Parathyroid adenoma (tissue), 2 donors: ENCODE measurements around the gene HBB.
"Not testable (repeated sequence)": the region's sequence is repeated elsewhere in the genome, so short reads cannot be mapped to it uniquely, and the experiment has no call there.

ENCODE experiments used
- H2AFZ ChIP-seq: fragments of 300-600 bp; sonication (generic); one replicate; pipeline ENCODE4 v1.7.0; 2017; ENCODE audit warnings: antibody characterized with exemption, mild to moderate bottlenecking
- H3K27ac ChIP-seq: fragments of 300-600 bp; sonication (generic); one replicate; pipeline ENCODE4 v1.7.0; 2017
- H3K27me3 ChIP-seq: fragments of 300-600 bp; sonication (generic); one replicate; pipeline ENCODE4 v1.7.0; 2017; ENCODE audit warnings: low read length; ENCODE audit not compliant: control insufficient read depth, insufficient read depth
- H3K36me3 ChIP-seq: fragments of 300-600 bp; sonication (generic); one replicate; pipeline ENCODE4 v1.7.0; 2017; ENCODE audit warnings: low read length; ENCODE audit not compliant: control insufficient read depth, insufficient read depth
- H3K4me1 ChIP-seq: fragments of 300-600 bp; sonication (generic); one replicate; pipeline ENCODE4 v1.7.0; 2017; ENCODE audit warnings: control low read depth
- H3K4me2 ChIP-seq: fragments of 300-600 bp; sonication (generic); one replicate; pipeline ENCODE4 v1.7.0; 2017; ENCODE audit warnings: low read length
- H3K4me3 ChIP-seq: fragments of 300-600 bp; sonication (generic); one replicate; pipeline ENCODE4 v1.7.0; 2017; ENCODE audit warnings: low read depth, low read length
- H3K79me2 ChIP-seq: fragments of 300-600 bp; sonication (generic); one replicate; pipeline ENCODE4 v1.7.0; 2017; ENCODE audit warnings: control low read depth
- H3K9ac ChIP-seq: fragments of 300-600 bp; sonication (generic); one replicate; pipeline ENCODE4 v1.7.0; 2017; ENCODE audit warnings: mild to moderate bottlenecking
- H3K9me3 ChIP-seq: fragments of 300-600 bp; sonication (generic); one replicate; pipeline ENCODE4 v1.7.0; 2017; ENCODE audit warnings: low read length; ENCODE audit not compliant: control insufficient read depth
- TF ChIP-seq, protein P1 (sequence below): fragments of 300-600 bp; sonication (generic); IDR thresholded peaks from one replicate; pipeline ENCODE4 v1.7.0; 2017; ENCODE audit warnings: antibody characterized with exemption, mild to moderate bottlenecking
- donor health status: primary hyperparathyroidism.

HBB gene

GRCh38 chr11:5257296-5257695 is 30.4 kb upstream of the HBB start:
- Histone ChIP-seq H3K36me3 (no peaks in the 10 kb centered on the region), H3K9me3 (no peaks in the 10 kb centered on the region), H3K4me2 (no peak overlapping the region), H3K79me2 (no peaks in the 10 kb centered on the region), H2AFZ (no peak overlapping the region), H3K9ac (no peak overlapping the region), H3K4me1 (no peaks in the 10 kb centered on the region), H3K27me3 (no peaks in the 10 kb centered on the region), H3K4me3 (no peak overlapping the region), H3K27ac (no peak overlapping the region)
- TF ChIP-seq, protein P1, sequence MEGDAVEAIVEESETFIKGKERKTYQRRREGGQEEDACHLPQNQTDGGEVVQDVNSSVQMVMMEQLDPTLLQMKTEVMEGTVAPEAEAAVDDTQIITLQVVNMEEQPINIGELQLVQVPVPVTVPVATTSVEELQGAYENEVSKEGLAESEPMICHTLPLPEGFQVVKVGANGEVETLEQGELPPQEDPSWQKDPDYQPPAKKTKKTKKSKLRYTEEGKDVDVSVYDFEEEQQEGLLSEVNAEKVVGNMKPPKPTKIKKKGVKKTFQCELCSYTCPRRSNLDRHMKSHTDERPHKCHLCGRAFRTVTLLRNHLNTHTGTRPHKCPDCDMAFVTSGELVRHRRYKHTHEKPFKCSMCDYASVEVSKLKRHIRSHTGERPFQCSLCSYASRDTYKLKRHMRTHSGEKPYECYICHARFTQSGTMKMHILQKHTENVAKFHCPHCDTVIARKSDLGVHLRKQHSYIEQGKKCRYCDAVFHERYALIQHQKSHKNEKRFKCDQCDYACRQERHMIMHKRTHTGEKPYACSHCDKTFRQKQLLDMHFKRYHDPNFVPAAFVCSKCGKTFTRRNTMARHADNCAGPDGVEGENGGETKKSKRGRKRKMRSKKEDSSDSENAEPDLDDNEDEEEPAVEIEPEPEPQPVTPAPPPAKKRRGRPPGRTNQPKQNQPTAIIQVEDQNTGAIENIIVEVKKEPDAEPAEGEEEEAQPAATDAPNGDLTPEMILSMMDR, result no peak

- H2AFZ ChIP-seq, H3K9ac ChIP-seq, H3K36me3 ChIP-seq, H3K27ac ChIP-seq, H3K4me2 ChIP-seq, H3K27me3 ChIP-seq, H3K4me1 ChIP-seq, H3K79me2 ChIP-seq, H3K9me3 ChIP-seq, H3K4me3 ChIP-seq: not testable (repeated sequence)
Observed at GRCh38 chr11:5254646-5255413, 28.0 kb upstream of the HBB start, which contains the start of gene HBG2. Gene HBG2 (minus strand): TSS chr11:5254781. CDS start chr11:5254728, 53 bp downstream.

GRCh38 chr11:5254023-5254422 is 27.2 kb upstream of the HBB start:
- H3K4me3 ChIP-seq, H3K27ac ChIP-seq, H3K79me2 ChIP-seq, H3K4me1 ChIP-seq, H3K36me3 ChIP-seq, H3K9me3 ChIP-seq, H2AFZ ChIP-seq, H3K9ac ChIP-seq, H3K27me3 ChIP-seq, H3K4me2 ChIP-seq: not testable (repeated sequence)

- not testable (repeated sequence) for H3K4me2 ChIP-seq, H3K27me3 ChIP-seq, H2AFZ ChIP-seq, H3K79me2 ChIP-seq, H3K27ac ChIP-seq, H3K4me3 ChIP-seq, H3K36me3 ChIP-seq, H3K9me3 ChIP-seq, H3K9ac ChIP-seq, H3K4me1 ChIP-seq
Observed at GRCh38 chr11:5253440-5253839, 26.6 kb upstream of the HBB start.

- H3K9me3 ChIP-seq, result no peaks in the 10 kb centered on the region
- no peak overlapping the region for H3K9ac ChIP-seq
- no peak overlapping the region for H2AFZ ChIP-seq
- H3K4me1 ChIP-seq, result no peaks in the 10 kb centered on the region
- H3K79me2 ChIP-seq, result no peaks in the 10 kb centered on the region
- no peak overlapping the region for H3K4me2 ChIP-seq
- H3K36me3 ChIP-seq, result no peaks in the 10 kb centered on the region
- TF ChIP-seq, protein P1, result no peak
- H3K4me3 ChIP-seq, result no peak overlapping the region
- H3K27ac ChIP-seq, result no peak overlapping the region
- no peaks in the 10 kb centered on the region for H3K27me3 ChIP-seq
Observed at GRCh38 chr11:5252919-5253265, 26.0 kb upstream of the HBB start.

DNA sequence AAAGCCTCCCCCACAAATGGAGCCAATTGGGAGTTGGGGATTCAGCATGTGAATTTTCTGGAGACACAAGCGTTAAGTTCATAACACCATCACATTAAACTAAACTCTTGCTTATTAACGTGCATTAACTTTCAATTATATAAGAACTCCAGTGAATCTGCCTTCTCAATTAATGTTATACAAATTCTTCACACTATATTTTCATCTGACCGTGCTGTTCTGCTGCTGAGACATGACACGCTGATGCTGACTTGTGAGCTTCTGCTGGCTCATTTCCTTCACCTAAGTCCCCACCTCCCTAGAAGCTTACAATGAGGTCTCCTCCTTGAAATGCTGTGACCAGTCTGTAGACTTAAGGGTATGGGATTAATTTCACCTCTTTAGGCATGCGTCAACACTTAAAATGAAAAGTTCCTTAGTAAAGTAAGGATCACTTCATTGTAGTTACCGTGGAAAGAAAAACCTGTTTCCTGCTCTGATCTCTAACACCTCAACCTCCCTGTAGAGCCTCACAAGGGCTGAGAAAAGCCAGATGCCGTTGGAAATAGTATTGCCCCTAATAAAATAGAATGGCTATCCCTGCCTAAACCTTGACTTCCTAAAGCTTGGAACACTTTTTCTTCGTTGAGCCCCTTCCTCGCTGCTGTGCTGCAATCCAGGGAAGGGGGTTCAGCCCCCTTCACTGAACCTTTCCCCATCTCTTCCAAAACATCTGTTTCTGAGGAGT is 25.5 kb upstream of the HBB start:
- H3K4me2 ChIP-seq, result no peak overlapping the region
- H3K27ac ChIP-seq, result no peak overlapping the region
- no peaks in the 10 kb centered on the region for H3K4me1 ChIP-seq
- H2AFZ ChIP-seq, result no peak overlapping the region
- H3K4me3 ChIP-seq, result no peak overlapping the region
- TF ChIP-seq, protein P1, result no peak
- H3K36me3 ChIP-seq, result no peaks in the 10 kb centered on the region
- H3K27me3 ChIP-seq, result no peaks in the 10 kb centered on the region
- H3K9me3 ChIP-seq, result no peaks in the 10 kb centered on the region
- H3K79me2 ChIP-seq, result no peaks in the 10 kb centered on the region
- no peak overlapping the region for H3K9ac ChIP-seq
